H9 (cell line): ENCODE measurements around the gene RSBN1L. TPM values are rescaled to one million over a fixed set of nuclear protein-coding genes. Genes with fewer than 3 reads are reported as not detected.
A peak's percentile ranks its signal among the peaks of the same experiment; 100 is the strongest.

ENCODE experiments used
- DNase-seq: peaks from one replicate; pipeline ENCODE4 v3.0.0-alpha.2; 2017
- H2AFZ ChIP-seq: one replicate; pipeline ENCODE4 v1.6.1; 2013; ENCODE audit warnings: mild to moderate bottlenecking, low read length, control low read depth, moderate library complexity
- H2AK5ac ChIP-seq: 2 replicates; pipeline ENCODE4 v1.6.1; 2013; ENCODE audit warnings: low read length, control low read depth, mixed read lengths; ENCODE audit not compliant: insufficient read length
- H2BK120ac ChIP-seq: one replicate; pipeline ENCODE4 v1.6.1; 2013; ENCODE audit warnings: low read depth, mild to moderate bottlenecking, low read length, control low read depth, inconsistent platforms; ENCODE audit not compliant: poor library complexity, severe bottlenecking
- H2BK12ac ChIP-seq: 2 replicates; pipeline ENCODE4 v1.6.1; 2013; ENCODE audit warnings: low read length, control low read depth, mixed read lengths, low read depth; ENCODE audit not compliant: insufficient read length
- H2BK15ac ChIP-seq: 2 replicates; pipeline ENCODE4 v1.6.1; 2013; ENCODE audit warnings: low read depth, low read length, control low read depth
- H2BK20ac ChIP-seq: one replicate; pipeline ENCODE4 v1.6.1; 2013; ENCODE audit warnings: low read depth, mild to moderate bottlenecking, low read length, control low read depth, inconsistent platforms; ENCODE audit not compliant: poor library complexity, severe bottlenecking
- H2BK5ac ChIP-seq: 2 replicates; pipeline ENCODE4 v1.6.1; 2013; ENCODE audit warnings: low read length, control low read depth, mixed read lengths; ENCODE audit not compliant: insufficient read length
- H3K14ac ChIP-seq: 2 replicates; pipeline ENCODE4 v1.6.1; 2013; ENCODE audit warnings: low read length, control low read depth; ENCODE audit not compliant: insufficient read depth
- H3K18ac ChIP-seq: 2 replicates; pipeline ENCODE4 v1.6.1; 2013; ENCODE audit warnings: low read depth, mild to moderate bottlenecking, mixed read lengths, low read length, control low read depth; ENCODE audit not compliant: insufficient read length
- H3K23ac ChIP-seq: 2 replicates; pipeline ENCODE4 v1.6.1; 2013; ENCODE audit warnings: low read length, control low read depth, mixed read lengths, low read depth; ENCODE audit not compliant: insufficient read length
- H3K23me2 ChIP-seq: 2 replicates; pipeline ENCODE4 v1.6.1; 2013; ENCODE audit warnings: low read depth, mild to moderate bottlenecking, mixed read lengths, low read length, control low read depth; ENCODE audit not compliant: insufficient read length, poor library complexity, severe bottlenecking
- H3K27ac ChIP-seq: 2 replicates; pipeline ENCODE4 v1.5.1; 2013; ENCODE audit warnings: low read length, control low read depth, mixed read lengths, low read depth; ENCODE audit not compliant: insufficient read length
- H3K27me3 ChIP-seq: 2 replicates; pipeline ENCODE4 v1.6.1; 2013; ENCODE audit warnings: low read length, control low read depth, inconsistent platforms; ENCODE audit not compliant: insufficient read depth
- H3K4ac ChIP-seq: 2 replicates; pipeline ENCODE4 v1.6.1; 2013; ENCODE audit warnings: low read depth, mild to moderate bottlenecking, control low read depth, inconsistent platforms, low read length, moderate library complexity
- H3K4me1 ChIP-seq: 2 replicates; pipeline ENCODE4 v1.6.1; 2013; ENCODE audit warnings: low read length, control low read depth, inconsistent platforms; ENCODE audit not compliant: insufficient read depth
- H3K4me2 ChIP-seq: 2 replicates; pipeline ENCODE4 v1.6.1; 2013; ENCODE audit warnings: low read length, control low read depth, mixed read lengths; ENCODE audit not compliant: insufficient read length, insufficient read depth
- H3K56ac ChIP-seq: 2 replicates; pipeline ENCODE4 v1.6.1; 2013; ENCODE audit warnings: low read depth, mild to moderate bottlenecking, mixed read lengths, low read length, control low read depth; ENCODE audit not compliant: insufficient read length
- H3K79me1 ChIP-seq: 2 replicates; pipeline ENCODE4 v1.6.1; 2013; ENCODE audit warnings: low read depth, mild to moderate bottlenecking, moderate library complexity, low read length, control low read depth, inconsistent platforms; ENCODE audit not compliant: insufficient read depth, poor library complexity, severe bottlenecking
- H3K79me2 ChIP-seq: 2 replicates; pipeline ENCODE4 v1.6.1; 2013; ENCODE audit warnings: low read length, control low read depth, inconsistent platforms; ENCODE audit not compliant: insufficient read depth
- H3K9ac ChIP-seq: 2 replicates; pipeline ENCODE4 v1.6.1; 2013; ENCODE audit warnings: low read length, control low read depth, mixed read lengths; ENCODE audit not compliant: insufficient read length; ENCODE audit errors: extremely low read depth
- H3K9me3 ChIP-seq: one replicate; pipeline ENCODE4 v1.6.1; 2013; ENCODE audit warnings: low read depth, low read length, inconsistent platforms; ENCODE audit not compliant: control insufficient read depth
- H3T11ph ChIP-seq: one replicate; pipeline ENCODE4 v1.6.1; 2013; ENCODE audit warnings: mild to moderate bottlenecking, low read length, control low read depth, inconsistent platforms
- H4K20me1 ChIP-seq: one replicate; pipeline ENCODE4 v1.6.1; 2013; ENCODE audit not compliant: control insufficient read depth, insufficient read length, insufficient read depth
- H4K5ac ChIP-seq: 2 replicates; pipeline ENCODE4 v1.6.1; 2013; ENCODE audit warnings: low read depth, mild to moderate bottlenecking, mixed read lengths, low read length, control low read depth; ENCODE audit not compliant: insufficient read length
- H4K8ac ChIP-seq: replicated peaks from 2 replicates; pipeline ENCODE4 v1.6.1; 2013; ENCODE audit warnings: low read length, control low read depth, mixed read lengths, low read depth; ENCODE audit not compliant: insufficient read length
- H4K91ac ChIP-seq: 2 replicates; pipeline ENCODE4 v1.6.1; 2013; ENCODE audit warnings: low read depth, mild to moderate bottlenecking, moderate library complexity, mixed read lengths, low read length, control low read depth; ENCODE audit not compliant: insufficient read length
- H3K27ac Mint-ChIP-seq, 3 experiments: 2 replicates in 2 of 3; 3 replicates in 1 of 3; pipeline ENCODE4 v1.8.0; 2020 to 2021; ENCODE audit warnings: mixed read lengths in 3 of 3, mild to moderate bottlenecking in 1 of 3, moderate library complexity in 1 of 3
- H3K27me3 Mint-ChIP-seq: 2 replicates; pipeline ENCODE4 v1.8.0; 2021; ENCODE audit warnings: low read depth, mild to moderate bottlenecking, moderate library complexity, mixed read lengths
- H3K36me3 Mint-ChIP-seq, 3 experiments: 2 replicates in 2 of 3; 3 replicates in 1 of 3; pipeline ENCODE4 v1.8.0; 2020 to 2021; ENCODE audit warnings: low read depth in 3 of 3, mixed read lengths in 3 of 3; ENCODE audit not compliant: insufficient read depth in 1 of 3
- H3K4me1 Mint-ChIP-seq, 2 experiments: 2 replicates each; pipeline ENCODE4 v1.8.0; 2020; ENCODE audit warnings: mixed read lengths in 2 of 2
- H3K4me3 Mint-ChIP-seq, 2 experiments: 2 replicates in 1 of 2; 3 replicates in 1 of 2; pipeline ENCODE4 v1.8.0; 2020 to 2021; ENCODE audit warnings: mild to moderate bottlenecking in 2 of 2, mixed read lengths in 2 of 2, moderate library complexity in 1 of 2
- H3K9me3 Mint-ChIP-seq, 2 experiments: 2 replicates in 1 of 2; 3 replicates in 1 of 2; pipeline ENCODE4 v1.8.0; 2020; ENCODE audit warnings: mild to moderate bottlenecking in 2 of 2, mixed read lengths in 2 of 2, moderate library complexity in 1 of 2
- CTCF ChIP-seq: fragments of 200-600 bp; sonication (generic); conservative IDR thresholded peaks from 3 replicates; pipeline ENCODE4 v1.8.0; 2021; ENCODE audit warnings: antibody characterized with exemption, mild to moderate bottlenecking
- total RNA-seq: library from RNA; stranded (reverse); gene quantifications from 2 replicates; pipeline ENCODE4 v1.2.1, GENCODE V29; 2021

The RSBN1L gene
- total RNA-seq, 1 experiment from 2014 or later: 20.6 TPM

GRCh38 chr7:77771901-77772300, 75.6 kb downstream of the RSBN1L start:
- H3K9me3 Mint-ChIP-seq: no peaks in the 10 kb centered on the region; a peak in 1 of 5 replicates
- no peaks in the 10 kb centered on the region for H4K20me1 ChIP-seq
- H3K79me1 ChIP-seq: no peaks in the 10 kb centered on the region

More at GRCh38 chr7:77771901-77772300, 75.6 kb downstream of the RSBN1L start:
- Histone ChIP-seq H3K56ac (no peak overlapping the region), H4K91ac (no peak overlapping the region), H2AFZ (no peak overlapping the region), H2BK20ac (no peak overlapping the region), H2BK12ac (no peak overlapping the region), H3K4ac (no peak overlapping the region), H2BK120ac (no peak overlapping the region), H3K79me2 (no peaks in the 10 kb centered on the region), H3K9ac (no peak overlapping the region), H2AK5ac (no peak overlapping the region), H4K8ac (no peak overlapping the region), H3K18ac (no peak overlapping the region), H3T11ph (no peak overlapping the region), H3K27ac (no peak overlapping the region), H2BK15ac (no peak overlapping the region), H3K27me3 (no peaks in the 10 kb centered on the region), H3K4me1 (no peaks in the 10 kb centered on the region), H2BK5ac (no peak overlapping the region), H3K23ac (no peak overlapping the region), H3K4me2 (no peak overlapping the region), H3K9me3 (no peaks in the 10 kb centered on the region), H3K23me2 (no peaks in the 10 kb centered on the region), H3K14ac (no peak overlapping the region), H4K5ac (no peak overlapping the region)
- no peak overlapping the region for H3K4me3 Mint-ChIP-seq
- TF ChIP-seq CTCF: no peak
- DNase-seq: no peak
- peaks cover 18 to 43% (median 29%) of the 10 kb centered on the region in 3 experiments; a peak in 6 of 7 replicates for H3K36me3 Mint-ChIP-seq
- H3K27ac Mint-ChIP-seq: peak overlapping the region in 1 of 3 experiments; percentile 2; a peak in 2 of 7 replicates
- peaks cover 0 to 3% of the 10 kb centered on the region in 2 experiments; a peak in 1 of 4 replicates for H3K4me1 Mint-ChIP-seq
- H3K27me3 Mint-ChIP-seq: no peaks in the 10 kb centered on the region
